Measurements from ENCODE around the gene NFAT5. TPM values are rescaled to one million over a fixed set of nuclear protein-coding genes. Genes with fewer than 3 reads are reported as not detected.

NFAT5 gene
- total RNA-seq, 2 donors from 2014 or later = 41.4 to 52.7 TPM

DNA sequence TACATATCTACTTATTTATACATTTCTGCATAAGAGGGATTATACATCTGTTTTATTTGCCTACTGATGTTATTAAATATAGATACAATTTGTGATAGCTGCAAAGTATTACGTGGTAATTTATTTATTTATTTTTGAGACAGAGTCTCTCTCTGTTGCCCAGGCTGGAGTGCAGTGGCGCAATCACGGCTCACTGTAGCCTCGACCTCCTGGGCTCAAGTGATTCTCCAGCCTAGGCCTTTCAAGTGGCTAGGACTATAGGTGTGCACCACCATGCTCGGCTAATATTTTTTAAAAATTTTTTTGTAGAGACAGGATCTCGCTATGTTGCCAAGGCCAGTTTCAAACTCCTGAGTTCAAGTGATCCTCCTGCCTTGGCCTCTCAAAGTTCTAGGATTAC is 35.5 kb downstream of the NFAT5 start:
- no peak overlapping the region for H3K4me3 ChIP-seq
- TF ChIP-seq POLR2AphosphoS5 (IDR thresholded peaks at IDR 0.05) (no peak), POLR2A (IDR thresholded peaks at IDR 0.05) (no peak)
- TF ChIP-seq, protein P1, sequence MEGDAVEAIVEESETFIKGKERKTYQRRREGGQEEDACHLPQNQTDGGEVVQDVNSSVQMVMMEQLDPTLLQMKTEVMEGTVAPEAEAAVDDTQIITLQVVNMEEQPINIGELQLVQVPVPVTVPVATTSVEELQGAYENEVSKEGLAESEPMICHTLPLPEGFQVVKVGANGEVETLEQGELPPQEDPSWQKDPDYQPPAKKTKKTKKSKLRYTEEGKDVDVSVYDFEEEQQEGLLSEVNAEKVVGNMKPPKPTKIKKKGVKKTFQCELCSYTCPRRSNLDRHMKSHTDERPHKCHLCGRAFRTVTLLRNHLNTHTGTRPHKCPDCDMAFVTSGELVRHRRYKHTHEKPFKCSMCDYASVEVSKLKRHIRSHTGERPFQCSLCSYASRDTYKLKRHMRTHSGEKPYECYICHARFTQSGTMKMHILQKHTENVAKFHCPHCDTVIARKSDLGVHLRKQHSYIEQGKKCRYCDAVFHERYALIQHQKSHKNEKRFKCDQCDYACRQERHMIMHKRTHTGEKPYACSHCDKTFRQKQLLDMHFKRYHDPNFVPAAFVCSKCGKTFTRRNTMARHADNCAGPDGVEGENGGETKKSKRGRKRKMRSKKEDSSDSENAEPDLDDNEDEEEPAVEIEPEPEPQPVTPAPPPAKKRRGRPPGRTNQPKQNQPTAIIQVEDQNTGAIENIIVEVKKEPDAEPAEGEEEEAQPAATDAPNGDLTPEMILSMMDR (IDR thresholded peaks at IDR 0.05) = no peak
- 91% methylated on average over 6 of the region's 6 CpGs for WGBS
- no peaks in the 10 kb centered on the region for H3K27me3 ChIP-seq (replicated peaks; ENCODE audit: insufficient read depth)
- no peaks in the 10 kb centered on the region for H3K4me1 ChIP-seq (replicated peaks)
- DNase-seq (ENCODE audit: low spot score) = no peak
- no peaks in the 10 kb centered on the region for H3K9me3 ChIP-seq
- no peaks in the 10 kb centered on the region for H3K36me3 ChIP-seq
- H3K27ac ChIP-seq = no peak overlapping the region
- intact Hi-C loops (cut with DNase I) = no loop called here

GRCh38 chr16:69606985-69607384 is 41.2 kb downstream of the NFAT5 start:
- Histone ChIP-seq H3K4me3 (no peak overlapping the region), H3K27ac (no peak overlapping the region), H3K36me3 (no peaks in the 10 kb centered on the region), H3K9me3 (no peaks in the 10 kb centered on the region), H3K27me3 (replicated peaks; ENCODE audit: insufficient read depth) (no peaks in the 10 kb centered on the region), H3K4me1 (replicated peaks) (no peaks in the 10 kb centered on the region)
- intact Hi-C loops (cut with DNase I) = no loop called here
- TF ChIP-seq, protein P1 (IDR thresholded peaks at IDR 0.05) = no peak
- TF ChIP-seq POLR2AphosphoS5 (IDR thresholded peaks at IDR 0.05) (no peak), POLR2A (IDR thresholded peaks at IDR 0.05) (no peak)
- no peak for DNase-seq (ENCODE audit: low spot score)

DNA sequence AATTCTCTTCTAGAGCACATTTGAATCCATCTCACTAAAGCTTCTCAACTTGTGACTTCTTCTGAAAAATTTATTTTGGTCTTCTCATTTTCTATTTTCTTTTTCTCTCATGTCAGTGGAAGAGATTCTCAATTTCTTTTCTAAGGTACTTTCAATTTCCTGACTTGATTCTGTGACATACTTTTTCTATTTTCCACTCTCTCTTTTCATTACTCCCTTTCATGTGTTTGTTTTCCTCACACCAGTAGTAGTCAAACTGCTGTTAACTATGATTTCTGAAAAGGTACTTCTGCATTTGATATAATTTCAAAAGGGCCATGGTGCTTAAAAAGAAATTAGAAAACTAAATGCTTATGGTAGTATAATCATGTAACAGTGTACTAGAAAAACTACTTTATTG is 41.9 kb downstream of the NFAT5 start:
- Histone ChIP-seq H3K27ac (no peak overlapping the region), H3K4me1 (replicated peaks) (no peaks in the 10 kb centered on the region), H3K36me3 (no peaks in the 10 kb centered on the region), H3K4me3 (no peak overlapping the region), H3K9me3 (no peaks in the 10 kb centered on the region), H3K27me3 (replicated peaks; ENCODE audit: insufficient read depth) (no peaks in the 10 kb centered on the region)
- intact Hi-C loops (cut with DNase I) = no loop called here
- no peak for TF ChIP-seq POLR2AphosphoS5 (IDR thresholded peaks at IDR 0.05)
- TF ChIP-seq POLR2A (IDR thresholded peaks at IDR 0.05) = no peak
- TF ChIP-seq, protein P1 (IDR thresholded peaks at IDR 0.05) = no peak
- DNase-seq (ENCODE audit: low spot score) = no peak

DNA sequence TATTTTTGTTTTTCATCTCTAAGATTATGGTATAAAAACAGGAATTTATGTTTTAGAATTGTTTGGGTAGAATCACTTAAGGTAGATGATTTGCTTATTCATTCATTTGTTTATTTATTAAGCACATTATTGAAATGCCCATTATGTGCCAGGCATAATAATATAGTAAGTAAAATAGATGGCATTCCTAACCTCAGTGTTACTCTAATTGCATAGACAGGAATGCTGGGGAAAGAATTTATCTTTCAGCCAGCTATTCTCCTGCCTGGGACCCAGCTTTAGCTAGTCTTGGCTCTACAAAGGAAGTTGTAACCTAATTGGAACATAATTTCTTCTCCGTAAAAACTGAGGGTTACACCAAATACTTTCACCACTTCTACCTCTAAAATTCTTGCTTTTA is 44.6 kb downstream of the NFAT5 start:
- intact Hi-C loops (cut with DNase I) = no loop called here
- WGBS = 39% methylated on average over 1 of the region's 1 CpG
- no peaks in the 10 kb centered on the region for H3K36me3 ChIP-seq
- H3K4me1 ChIP-seq (replicated peaks) = peaks cover 3% of the 10 kb centered on the region
- no peak for DNase-seq (ENCODE audit: low spot score)
- H3K4me3 ChIP-seq = no peak overlapping the region
- no peaks in the 10 kb centered on the region for H3K27me3 ChIP-seq (replicated peaks; ENCODE audit: insufficient read depth)
- H3K27ac ChIP-seq = no peak overlapping the region
- H3K9me3 ChIP-seq = no peaks in the 10 kb centered on the region
- no peak for TF ChIP-seq POLR2A (IDR thresholded peaks at IDR 0.05)

DNA sequence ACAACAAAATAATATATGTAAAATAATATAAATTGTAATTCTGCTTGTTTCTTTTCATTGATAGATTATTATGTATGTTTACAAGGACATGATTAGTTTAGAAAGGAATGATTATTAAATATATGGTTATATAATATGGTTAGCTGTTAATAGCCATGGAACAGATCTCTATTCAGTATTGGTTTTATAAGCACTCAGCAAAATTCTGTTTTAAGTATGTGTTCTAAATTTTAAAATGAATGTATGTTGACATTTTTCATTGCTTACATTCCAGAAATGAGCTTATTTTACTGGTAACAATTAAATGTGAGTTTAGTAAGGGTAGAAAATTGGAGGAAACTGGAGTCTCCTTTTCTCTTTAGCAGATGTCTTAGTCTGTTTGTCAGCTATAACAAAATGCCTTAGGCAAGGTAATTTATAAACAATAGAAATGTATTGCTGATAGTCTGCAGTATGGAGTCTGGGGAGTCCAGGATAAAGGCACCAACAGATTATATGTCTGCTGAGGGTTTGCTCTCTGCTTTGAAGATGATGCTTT is 45.4 kb downstream of the NFAT5 start:
- no peak for DNase-seq (ENCODE audit: low spot score)
- Histone ChIP-seq H3K36me3 (no peaks in the 10 kb centered on the region), H3K4me3 (no peak overlapping the region), H3K4me1 (replicated peaks) (peaks cover 3% of the 10 kb centered on the region), H3K27me3 (replicated peaks; ENCODE audit: insufficient read depth) (no peaks in the 10 kb centered on the region), H3K27ac (no peak overlapping the region), H3K9me3 (no peaks in the 10 kb centered on the region)
- intact Hi-C loops (cut with DNase I) = no loop called here
- TF ChIP-seq POLR2AphosphoS5 (IDR thresholded peaks at IDR 0.05) (no peak), POLR2A (IDR thresholded peaks at IDR 0.05) (no peak)
- TF ChIP-seq, protein P1 (IDR thresholded peaks at IDR 0.05) = no peak

All from prostate gland (tissue), 2 donors.